COLO668 (cell line): Measurements from ENCODE around the gene SGMS1.

ENCODE experiments used
- DNase-seq: peaks from one replicate; lab custom pipeline; 2025; ENCODE audit not compliant: unreplicated experiment; lab: John Stamatoyannopoulos, UW

The SGMS1 gene

GRCh38 chr10:50316695-50317648 is 306.8 kb downstream of the SGMS1 start:
- no peak for DNase-seq

- no peak for DNase-seq
Measured at GRCh38 chr10:50316174-50316573, 307.6 kb downstream of the SGMS1 start.

- DNase-seq, result no peak
Measured at GRCh38 chr10:50315424-50315823, 308.3 kb downstream of the SGMS1 start.

GRCh38 chr10:50314169-50315071 is 309.3 kb downstream of the SGMS1 start:
- DNase-seq, result no peak

GRCh38 chr10:50312464-50313437 is 311.0 kb downstream of the SGMS1 start:
- no peak for DNase-seq

GRCh38 chr10:50310560-50311174 is 313.1 kb downstream of the SGMS1 start:
- peak; percentile 5 for DNase-seq

- no peak for DNase-seq
Measured at GRCh38 chr10:50309342-50309741, 314.4 kb downstream of the SGMS1 start.

GRCh38 chr10:50304660-50305059 is 319.1 kb downstream of the SGMS1 start:
- DNase-seq, result no peak

GRCh38 chr10:50299948-50300669 is 323.6 kb downstream of the SGMS1 start:
- no peak for DNase-seq

GRCh38 chr10:50295367-50295766 is 328.4 kb downstream of the SGMS1 start:
- no peak for DNase-seq

- DNase-seq, result no peak
Measured at GRCh38 chr10:50294582-50294981, 329.2 kb downstream of the SGMS1 start.

- no peak for DNase-seq
Measured at GRCh38 chr10:50293513-50294313, 330.0 kb downstream of the SGMS1 start.

GRCh38 chr10:50291261-50291850 is 332.4 kb downstream of the SGMS1 start:
- DNase-seq, result no peak

GRCh38 chr10:50289196-50289595 is 334.6 kb downstream of the SGMS1 start:
- no peak for DNase-seq

GRCh38 chr10:50286996-50287803 is 336.6 kb downstream of the SGMS1 start:
- DNase-seq, result no peak

GRCh38 chr10:50286517-50286916 is 337.2 kb downstream of the SGMS1 start:
- no peak for DNase-seq

- no peak for DNase-seq
Measured at GRCh38 chr10:50281967-50282522, 341.7 kb downstream of the SGMS1 start.
